ENCODE data around the gene PRKAG3.

- no peak for TF ChIP-seq CTCF (IDR thresholded peaks at IDR 0.05)
- TF ChIP-seq POLR2A (IDR thresholded peaks at IDR 0.05): no peak
- TF ChIP-seq POLR2AphosphoS5 (IDR thresholded peaks at IDR 0.05): no peak
Measured at GRCh38 chr2:218815649-218816048, 16.0 kb downstream of the PRKAG3 start.
